SK-N-SH (cell line): ENCODE data around the gene IL26. TPM values are rescaled to one million over a fixed set of nuclear protein-coding genes. Genes with fewer than 3 reads are reported as not detected.

ENCODE experiments used
- CTCF ChIA-PET: fragments of 300-600, 350-600 bp; formaldehyde crosslinking; extraction: SDS; loops from one replicate; lab custom pipeline; 2021; lab: Yijun Ruan, JAX
- POLR2A ChIA-PET: fragments of 350-600 bp; sonication (Branson Sonifier 250); formaldehyde crosslinking; extraction: SDS; loops from one replicate; lab custom pipeline; 2020; ENCODE audit warnings: antibody characterized with exemption, inconsistent platforms; lab: Yijun Ruan, JAX
- DNase-seq: peaks from one replicate; pipeline ENCODE4 v3.0.0; 2012
- H2AFZ ChIP-seq: fragments of 200-600 bp; sonication (generic); 2 replicates; pipeline ENCODE4 v1.8.1; 2016; ENCODE audit warnings: antibody characterized with exemption, mild to moderate bottlenecking, low read depth
- H3F3A ChIP-seq: fragments of 200-600 bp; sonication (generic); replicated peaks from 2 replicates; pipeline ENCODE3; 2016; ENCODE audit warnings: antibody characterized with exemption, mild to moderate bottlenecking; ENCODE audit not compliant: insufficient read depth
- H3K27ac ChIP-seq, 2 experiments: fragments of 200-500 bp in 1 of 2; fragments of 200-600 bp in 1 of 2; sonication (Bioruptor generic) in 1 of 2; sonication (generic), shearing (Covaris generic) in 1 of 2; 2 replicates each; pipeline versions ENCODE4 v1.5.1 to v1.6.1; 2014 to 2016; ENCODE audit warnings: low read depth in 2 of 2, inconsistent platforms in 1 of 2, low read length in 1 of 2, mild to moderate bottlenecking in 1 of 2, mixed read lengths in 1 of 2
- H3K27me3 ChIP-seq: fragments of 200-600 bp; sonication (generic), shearing (Covaris generic); 2 replicates; pipeline ENCODE4 v1.6.1; 2016; ENCODE audit warnings: mixed run types; ENCODE audit not compliant: insufficient read depth
- H3K36me3 ChIP-seq, 2 experiments: fragments of 200-500 bp in 1 of 2; fragments of 200-600 bp in 1 of 2; sonication (Bioruptor generic) in 1 of 2; sonication (generic) in 1 of 2; replicated peaks in 1 of 2; 2 replicates each; pipeline versions ENCODE3 to v1.5.1; 2014 to 2016; ENCODE audit warnings: low read length in 1 of 2, mild to moderate bottlenecking in 1 of 2; ENCODE audit not compliant: insufficient read depth in 2 of 2, control insufficient read depth in 1 of 2
- H3K4me1 ChIP-seq, 2 experiments: fragments of 200-500 bp in 1 of 2; fragments of 200-600 bp in 1 of 2; sonication (Bioruptor generic) in 1 of 2; sonication (generic), shearing (Covaris generic) in 1 of 2; 2 replicates each; pipeline versions ENCODE4 v1.5.1 to v1.6.1; 2014 to 2016; ENCODE audit warnings: low read depth in 1 of 2, low read length in 1 of 2, mixed run types in 1 of 2; ENCODE audit not compliant: insufficient read depth in 2 of 2, control insufficient read depth in 1 of 2
- H3K4me2 ChIP-seq: fragments of 200-600 bp; sonication (generic), shearing (Covaris generic); 2 replicates; pipeline ENCODE4 v1.6.1; 2017; ENCODE audit warnings: mixed run types
- H3K4me3 ChIP-seq, 2 experiments: fragments of 200-500 bp in 1 of 2; fragments of 200-600 bp in 1 of 2; sonication (Bioruptor generic) in 1 of 2; sonication (generic), shearing (Covaris generic) in 1 of 2; 2 replicates each; pipeline versions ENCODE4 v1.5.1 to v1.8.1; 2014 to 2016; ENCODE audit warnings: low read depth in 2 of 2, inconsistent platforms in 1 of 2, low read length in 1 of 2, mild to moderate bottlenecking in 1 of 2, mixed read lengths in 1 of 2, moderate library complexity in 1 of 2
- H3K79me2 ChIP-seq: fragments of 200-600 bp; sonication (generic); 2 replicates; pipeline ENCODE4 v1.8.1; 2017; ENCODE audit warnings: mild to moderate bottlenecking; ENCODE audit not compliant: insufficient read depth
- H3K9ac ChIP-seq: fragments of 200-600 bp; sonication (generic); 2 replicates; pipeline ENCODE4 v1.6.1; 2017; ENCODE audit warnings: mixed run types
- H3K9me2 ChIP-seq: fragments of 200-600 bp; sonication (generic); 2 replicates; pipeline ENCODE4 v1.6.1; 2017; ENCODE audit warnings: mixed run types
- H3K9me3 ChIP-seq: fragments of 200-600 bp; sonication (generic); 2 replicates; pipeline ENCODE4 v1.6.1; 2017; ENCODE audit warnings: mixed run types, mild to moderate bottlenecking, moderate library complexity
- H4K20me1 ChIP-seq: fragments of 200-600 bp; sonication (generic); 2 replicates; pipeline ENCODE4 v1.6.1; 2017; ENCODE audit warnings: mild to moderate bottlenecking, mixed run types; ENCODE audit not compliant: insufficient read depth
- CTCF ChIP-seq: fragments of 200-600 bp; sonication (generic); IDR thresholded peaks from 2 replicates; pipeline ENCODE4 v1.6.1; 2017; ENCODE audit warnings: antibody characterized with exemption, mild to moderate bottlenecking, moderate library complexity
- GATA2 ChIP-seq: sonication (generic); formaldehyde crosslinking; IDR thresholded peaks from 2 replicates; pipeline ENCODE4 v1.5.0; 2020; ENCODE audit warnings: mild to moderate bottlenecking, missing genetic modification reagents
- IRF3 ChIP-seq: fragments of 150-350 bp; IDR thresholded peaks from 2 replicates; pipeline ENCODE4 v1.6.1; 2016; ENCODE audit warnings: mild to moderate bottlenecking, low read depth, low read length
- MEF2A ChIP-seq: IDR thresholded peaks from 2 replicates; pipeline ENCODE4 v1.4.0; 2012; ENCODE audit warnings: low read depth, borderline replicate concordance
- MXI1 ChIP-seq: IDR thresholded peaks from 2 replicates; pipeline ENCODE4 v1.6.1; 2012; ENCODE audit warnings: mild to moderate bottlenecking, low read depth, low read length, improper control_type of control experiment
- POLR2AphosphoS5 ChIP-seq: IDR thresholded peaks from 2 replicates; pipeline ENCODE4 v1.6.1; 2012; ENCODE audit warnings: low read depth, low read length
- RAD21 ChIP-seq: IDR thresholded peaks from 2 replicates; pipeline ENCODE4 v1.6.1; 2012; ENCODE audit warnings: mild to moderate bottlenecking, low read length
- REST ChIP-seq: IDR thresholded peaks from 2 replicates; pipeline ENCODE4 v1.6.1; 2012; ENCODE audit warnings: mild to moderate bottlenecking, low read depth, low read length, moderate library complexity
- RXRA ChIP-seq: IDR thresholded peaks from 2 replicates; pipeline ENCODE4 v1.4.0; 2012; ENCODE audit warnings: low read depth, mild to moderate bottlenecking, borderline replicate concordance
- SMC3 ChIP-seq: IDR thresholded peaks from 2 replicates; pipeline ENCODE4 v1.6.1; 2012; ENCODE audit warnings: low read depth, low read length, improper control_type of control experiment
- TAF1 ChIP-seq: IDR thresholded peaks from 2 replicates; pipeline ENCODE4 v1.6.1; 2012; ENCODE audit warnings: low read depth, mild to moderate bottlenecking, low read length, moderate library complexity, borderline replicate concordance
- YY1 ChIP-seq: IDR thresholded peaks from 2 replicates; pipeline ENCODE4 v1.4.0; 2012; ENCODE audit warnings: low read depth, mild to moderate bottlenecking
- WGBS: methylation state at CpG from one replicate; pipeline ENCODE4 v1.1.6; 2017; ENCODE audit warnings: low lambda C conversion rate; 5-methylcytosine and 5-hydroxymethylcytosine counted together
- polyA plus RNA-seq, 3 experiments: library from polyadenylated mRNA; depleted of rRNA; stranded (reverse); fragments of >200 nt; gene quantifications; 2 replicates each; pipeline ENCODE4 v1.2.3, GENCODE V29; 2012
- TF ChIP-seq, protein P1 (sequence below): IDR thresholded peaks from 2 replicates; pipeline ENCODE4 v1.4.0; 2012; ENCODE audit warnings: low read depth, borderline replicate concordance

Gene IL26
- polyA plus RNA-seq, 1 of the 3 experiments (the other 2 are of a cell fraction): not detected

DNA sequence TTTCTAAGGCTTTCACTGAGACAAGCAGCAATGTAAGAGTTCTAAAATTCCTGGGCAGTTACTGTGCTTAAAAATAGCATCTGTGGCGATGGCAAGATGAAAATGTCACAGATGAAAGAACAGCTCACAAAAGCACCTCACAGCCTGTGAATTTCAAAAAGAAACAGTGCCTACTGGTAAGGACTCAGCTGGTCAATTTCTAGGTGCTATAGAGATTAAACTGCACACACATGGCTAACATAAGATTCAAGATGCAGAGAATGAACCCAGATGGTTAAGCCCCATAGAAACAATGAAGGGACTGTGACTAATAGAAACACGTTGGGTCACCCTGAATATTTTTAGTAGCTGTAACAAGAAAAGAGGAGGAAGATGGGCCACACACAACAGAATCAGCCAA lies 12.0 kb upstream of the IL26 start:
- ChIA-PET CTCF (interaction anchor here (0.7 to 2.8 kb wide), 3 partner anchors 15 to 80 kb away, joined by 3 to 18 read pairs (median 4); no protein-coding TSS in a partner anchor), POLR2A (no interaction called here)
- DNase-seq: no peak
- peak overlapping the region; percentile 36; the same call in 1 of the 2 replicates for H2AFZ ChIP-seq
- TF ChIP-seq TAF1 (no peak), POLR2AphosphoS5 (no peak), RXRA (no peak), CTCF (no peak), MEF2A (no peak), YY1 (no peak), GATA2 (CRISPR knock-in tag) (no peak), IRF3 (no peak)
- TF ChIP-seq, protein P1, sequence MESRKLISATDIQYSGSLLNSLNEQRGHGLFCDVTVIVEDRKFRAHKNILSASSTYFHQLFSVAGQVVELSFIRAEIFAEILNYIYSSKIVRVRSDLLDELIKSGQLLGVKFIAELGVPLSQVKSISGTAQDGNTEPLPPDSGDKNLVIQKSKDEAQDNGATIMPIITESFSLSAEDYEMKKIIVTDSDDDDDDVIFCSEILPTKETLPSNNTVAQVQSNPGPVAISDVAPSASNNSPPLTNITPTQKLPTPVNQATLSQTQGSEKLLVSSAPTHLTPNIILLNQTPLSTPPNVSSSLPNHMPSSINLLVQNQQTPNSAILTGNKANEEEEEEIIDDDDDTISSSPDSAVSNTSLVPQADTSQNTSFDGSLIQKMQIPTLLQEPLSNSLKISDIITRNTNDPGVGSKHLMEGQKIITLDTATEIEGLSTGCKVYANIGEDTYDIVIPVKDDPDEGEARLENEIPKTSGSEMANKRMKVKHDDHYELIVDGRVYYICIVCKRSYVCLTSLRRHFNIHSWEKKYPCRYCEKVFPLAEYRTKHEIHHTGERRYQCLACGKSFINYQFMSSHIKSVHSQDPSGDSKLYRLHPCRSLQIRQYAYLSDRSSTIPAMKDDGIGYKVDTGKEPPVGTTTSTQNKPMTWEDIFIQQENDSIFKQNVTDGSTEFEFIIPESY: no peak
- peaks cover 4 to 24% of the 10 kb centered on the region in 2 experiments; a peak in 3 of 4 replicates for H3K4me1 ChIP-seq
- peaks cover 17% of the 10 kb centered on the region for H3F3A ChIP-seq
- WGBS: 46% methylated on average over 2 of the region's 2 CpGs
- H4K20me1 ChIP-seq: no peaks in the 10 kb centered on the region
- peak overlapping the region; percentile 7 for H3K9ac ChIP-seq
- H3K36me3 ChIP-seq: no peaks in the 10 kb centered on the region
- H3K9me2 ChIP-seq: no peaks in the 10 kb centered on the region
- no peaks in the 10 kb centered on the region for H3K27me3 ChIP-seq
- H3K4me2 ChIP-seq: peak overlapping the region; percentile 47
- peak overlapping the region in 1 of 2 experiments; percentile 34; a peak in 2 of 4 replicates for H3K27ac ChIP-seq
- H3K9me3 ChIP-seq: no peaks in the 10 kb centered on the region
- H3K4me3 ChIP-seq: no peak overlapping the region; a peak in 1 of 4 replicates
- H3K79me2 ChIP-seq: no peaks in the 10 kb centered on the region

DNA sequence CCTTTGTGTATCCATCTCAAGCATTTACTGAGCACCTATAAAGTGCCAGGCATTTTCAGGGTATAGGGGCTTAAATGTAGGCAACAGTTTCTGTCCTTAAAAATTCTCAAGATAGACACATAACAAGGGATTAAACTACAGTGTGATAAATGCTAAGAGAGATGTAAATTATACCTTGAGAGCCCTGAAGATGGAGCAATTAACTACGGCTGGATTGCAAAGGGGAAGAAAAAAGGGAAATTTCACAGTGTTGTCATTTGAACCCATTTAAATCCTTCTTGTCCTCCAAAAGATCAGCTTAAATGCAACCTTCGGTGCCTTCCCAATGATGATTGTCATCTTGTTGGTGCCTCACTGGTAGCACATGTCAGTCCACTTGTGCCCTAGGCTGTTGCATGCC lies 11.5 kb upstream of the IL26 start:
- Histone ChIP-seq H3K4me1 (peaks cover 4 to 24% of the 10 kb centered on the region in 2 experiments; a peak in 3 of 4 replicates), H3K27ac (peak overlapping the region in 1 of 2 experiments; percentile 34; a peak in 1 of 4 replicates), H3K4me2 (peak overlapping the region; percentile 47), H3F3A (peaks cover 17% of the 10 kb centered on the region), H3K4me3 (no peak overlapping the region; a peak in 1 of 4 replicates), H3K9me2 (no peaks in the 10 kb centered on the region), H3K27me3 (no peaks in the 10 kb centered on the region), H3K9ac (peak overlapping the region; percentile 7; the same call in 1 of the 2 replicates), H3K36me3 (no peaks in the 10 kb centered on the region), H2AFZ (no peak overlapping the region), H3K9me3 (no peaks in the 10 kb centered on the region), H3K79me2 (no peaks in the 10 kb centered on the region)
- WGBS: 55% methylated on average over 2 of the region's 2 CpGs
- POLR2A ChIA-PET: no interaction called here
- TF ChIP-seq MEF2A (no peak), CTCF (peak; percentile 47), MXI1 (no peak), REST (no peak), RAD21 (peak; percentile 30), SMC3 (0 out of 2 replicates have a peak, but pooled peaks have one; percentile 8)
- TF ChIP-seq, all 33 proteins: peak for 3
- DNase-seq: no peak
- H4K20me1 ChIP-seq: no peaks in the 10 kb centered on the region
- CTCF ChIA-PET: interaction anchor here (1.5 to 2.8 kb wide), 2 partner anchors 14 to 80 kb away, joined by 3 to 18 read pairs; no protein-coding TSS in a partner anchor
